OCI-LY3 (cell line): Measurements from ENCODE around the gene CERS6.

ENCODE experiments used
- CTCF ChIP-seq: fragments of 200-600, 300-600 bp; sonication (generic); IDR thresholded peaks from 2 replicates; pipeline ENCODE4 v1.5.1; 2014; ENCODE audit warnings: antibody characterized with exemption, low read length, low read depth
- EZH2phosphoT487 ChIP-seq: fragments of 200-600 bp; shearing (Covaris generic); IDR thresholded peaks from 2 replicates; pipeline ENCODE4 v1.6.1; 2018; ENCODE audit warnings: antibody characterized with exemption, mixed run types, low read depth

DNA sequence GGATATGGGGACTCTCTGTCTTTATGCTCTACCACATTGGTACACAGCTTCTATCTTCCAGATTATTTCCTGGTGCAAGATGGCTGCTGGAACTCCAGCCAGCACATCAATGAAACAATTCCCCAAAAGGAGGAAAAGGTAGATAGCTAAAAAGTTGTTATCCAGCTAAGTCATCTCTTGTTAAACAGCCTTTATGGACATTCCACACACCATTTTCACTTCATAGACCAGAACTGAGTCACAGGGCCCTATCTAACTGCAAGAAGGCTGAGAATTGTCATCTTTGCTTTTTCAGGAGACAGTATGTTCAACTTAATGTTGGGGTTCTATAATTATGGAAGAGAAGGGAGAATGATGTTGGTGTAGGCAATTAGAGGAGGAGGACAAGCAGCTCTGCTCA, 213.1 kb downstream of the CERS6 start:
- TF ChIP-seq CTCF (no peak), EZH2phosphoT487 (no peak)
